ENCODE measurements around the gene OSBPL10. TPM values are rescaled to one million over a fixed set of nuclear protein-coding genes. Genes with fewer than 3 reads are reported as not detected.

OSBPL10 gene
- total and polyA plus RNA-seq, 2 of the 8 experiments (the other 6 are each of a cell fraction or from before 2014, with no cell fraction given), result 26.2 to 86.7 TPM

GRCh38 chr3:31744913-31745312 lies 236.1 kb downstream of the OSBPL10 start:
- Histone ChIP-seq H3K27me3 (replicated peaks in 1 of 4; ENCODE audit: control insufficient read depth in 3 of 4, extremely low read depth in 1 of 4, insufficient read depth in 3 of 4, low read length in 3 of 4) (no peaks in the 10 kb centered on the region), H2AFZ (ENCODE audit: low read length) (no peak overlapping the region), H4K91ac (replicated peaks; ENCODE audit: insufficient read length, low read length) (no peak overlapping the region), H3K36me3 (ENCODE audit: control insufficient read depth in 2 of 4, insufficient read depth in 4 of 4, low read length in 3 of 4) (peaks cover 0 to 3% (median 0%) of the 10 kb centered on the region in 4 experiments; a peak in 1 of 8 replicates), H3K23ac (ENCODE audit: insufficient read length) (no peak overlapping the region), H3K56ac (replicated peaks; ENCODE audit: insufficient read length, low read depth, low read length) (no peak overlapping the region), H2BK15ac (ENCODE audit: low read length) (no peak overlapping the region), H2BK5ac (ENCODE audit: low read depth, low read length) (no peak overlapping the region), H4K5ac (ENCODE audit: insufficient read length, low read depth, low read length) (no peak overlapping the region), H2BK12ac (ENCODE audit: low read depth, low read length) (no peak overlapping the region), H3K79me2 (ENCODE audit: control insufficient read depth in 1 of 2, insufficient read depth in 2 of 2, low read length in 2 of 2) (no peaks in the 10 kb centered on the region), H3K4me1 (replicated peaks in 1 of 4; ENCODE audit: control insufficient read depth in 3 of 4, insufficient read depth in 4 of 4, low read length in 3 of 4) (no peaks in the 10 kb centered on the region), H2BK20ac (ENCODE audit: low read length) (no peak overlapping the region), H3K79me1 (ENCODE audit: low read depth, low read length) (no peaks in the 10 kb centered on the region; the same call in 1 of the 2 replicates), H3K9ac (replicated peaks in 1 of 4; ENCODE audit: extremely low read depth in 1 of 4, low read depth in 3 of 4, low read length in 3 of 4) (no peak overlapping the region; a peak in 1 of 7 replicates), H3K18ac (ENCODE audit: extremely low read depth, low read length) (no peak overlapping the region), H3K4ac (replicated peaks; ENCODE audit: insufficient read length, low read depth, low read length) (no peak overlapping the region), H3K4me2 (ENCODE audit: insufficient read depth in 1 of 2, low read depth in 2 of 2, low read length in 2 of 2) (no peak overlapping the region), H4K20me1 (replicated peaks in 1 of 2; ENCODE audit: control insufficient read depth in 1 of 2, insufficient read depth in 2 of 2, low read length in 2 of 2) (no peaks in the 10 kb centered on the region), H3K23me2 (ENCODE audit: low read depth, low read length) (no peaks in the 10 kb centered on the region), H2BK120ac (replicated peaks; ENCODE audit: low read depth, low read length) (no peak overlapping the region), H3K9me3 (ENCODE audit: insufficient read depth in 2 of 2, low read depth in 1 of 2, low read length in 1 of 2) (no peaks in the 10 kb centered on the region), H2AK5ac (ENCODE audit: low read depth, low read length) (no peak overlapping the region), H3K27ac (ENCODE audit: low read depth, low read length) (no peak overlapping the region), H4K8ac (ENCODE audit: extremely low read depth, insufficient read depth, low read length) (no peak overlapping the region), H3K4me3 (ENCODE audit: extremely low read depth in 1 of 4, insufficient read depth in 2 of 4, low read depth in 3 of 4, low read length in 4 of 4) (no peak overlapping the region), H3K14ac (ENCODE audit: insufficient read length) (no peak overlapping the region)
- WGBS, 2 experiments (ENCODE audit: extremely low coverage in 1 of 2, insufficient coverage in 1 of 2, insufficient read length in 1 of 2, insufficient replicate concordance in 2 of 2, low coverage in 1 of 2, low lambda C conversion rate in 2 of 2, missing lambda C conversion rate in 1 of 2), result 85% methylated on average over 8 of the region's 8 CpGs; no CpG with 5 or more reads in 1 of the 2 experiments
- ChIA-PET CTCF (ENCODE audit: partially characterized antibody) (no interaction called here), POLR2A (ENCODE audit: partially characterized antibody) (no interaction called here)
- DNase-seq (ENCODE audit: low read depth in 1 of 2, low spot score in 2 of 2) (no peak), FAIRE-seq (no peak)
- no peak for TF ChIP-seq ATF2 (IDR thresholded peaks at IDR 0.05; ENCODE audit: low read length)
- no peak for TF ChIP-seq EGR1 (IDR thresholded peaks at IDR 0.05; ENCODE audit: borderline replicate concordance, low read depth, low read length)
- TF ChIP-seq CHD1 (IDR thresholded peaks at IDR 0.05; ENCODE audit: low read depth, low read length), result no peak
